Endothelial cell of umbilical vein (primary cell): ENCODE measurements around the gene FAM193B. TPM values are rescaled to one million over a fixed set of nuclear protein-coding genes. Genes with fewer than 3 reads are reported as not detected.

Experiments used
- BruUV-seq: library from RNA; stranded (reverse); fragments of 400-500 nt; replicated peaks from 2 replicates; lab custom pipeline; 2021; lab: Mats Ljungman, UMichigan
- CTCF ChIA-PET: fragments of 300-600, 350-600 bp; sonication (Branson Sonifier 250); formaldehyde crosslinking; loops from one replicate; lab custom pipeline; 2021; ENCODE audit warnings: antibody characterized with exemption, inconsistent platforms; lab: Charles Lee
- POLR2A ChIA-PET: fragments of 300-600, 350-600 bp; sonication (Branson Sonifier 250); formaldehyde crosslinking; loops from one replicate; lab custom pipeline; 2021; ENCODE audit warnings: antibody characterized with exemption, inconsistent platforms; lab: Charles Lee
- DNase-seq: peaks from one replicate; pipeline ENCODE4 v3.0.0-alpha.2; 2011; ENCODE audit warnings: low read depth, low spot score
- FAIRE-seq: peaks from 2 replicates; lab custom pipeline; 2011; peaks lifted over from hg19 to GRCh38; lab: Jason Lieb, UNC
- H2AFZ ChIP-seq: 2 replicates; pipeline ENCODE4 v1.6.0; 2012; ENCODE audit warnings: low read depth, low read length, control low read depth, inconsistent platforms
- H3K27ac ChIP-seq: 2 replicates; pipeline ENCODE4 v1.5.1; 2011; ENCODE audit warnings: low read depth, mild to moderate bottlenecking, control low read depth, low read length, moderate library complexity; ENCODE audit not compliant: insufficient read depth
- H3K27me3 ChIP-seq, 2 experiments: 2 replicates each; pipeline versions ENCODE4 v1.6.0 to v1.6.1; 2011; ENCODE audit warnings: low read length in 2 of 2, mixed read lengths in 1 of 2; ENCODE audit not compliant: control insufficient read depth in 2 of 2, insufficient read depth in 2 of 2
- H3K36me3 ChIP-seq, 2 experiments: 2 replicates in 1 of 2; 3 replicates in 1 of 2; pipeline ENCODE4 v1.5.1; 2011; ENCODE audit warnings: low read length in 2 of 2, mild to moderate bottlenecking in 1 of 2, moderate library complexity in 1 of 2; ENCODE audit not compliant: control insufficient read depth in 2 of 2, insufficient read depth in 2 of 2; ENCODE audit errors: extremely low read depth in 1 of 2
- H3K4me1 ChIP-seq: 3 replicates; pipeline ENCODE4 v1.5.1; 2011; ENCODE audit warnings: mild to moderate bottlenecking, low read length; ENCODE audit not compliant: control insufficient read depth, insufficient read depth; ENCODE audit errors: extremely low read depth
- H3K4me2 ChIP-seq: 2 replicates; pipeline ENCODE4 v1.6.1; 2011; ENCODE audit warnings: low read length, control low read depth, mixed read lengths; ENCODE audit not compliant: insufficient read depth
- H3K4me3 ChIP-seq, 3 experiments: fragments of 200-600 bp in 1 of 3; sonication (generic), shearing (Covaris generic) in 1 of 3; replicated peaks in 1 of 3; 2 replicates each; pipeline ENCODE4 v1.5.1; 2011 to 2016; ENCODE audit warnings: control low read depth in 3 of 3, low read length in 3 of 3, mild to moderate bottlenecking in 2 of 3, inconsistent platforms in 1 of 3, low read depth in 1 of 3, moderate library complexity in 1 of 3; ENCODE audit not compliant: insufficient read depth in 1 of 3
- H3K79me2 ChIP-seq: 2 replicates; pipeline ENCODE4 v1.6.0; 2012; ENCODE audit warnings: low read length, inconsistent platforms; ENCODE audit not compliant: control insufficient read depth, insufficient read depth
- H3K9ac ChIP-seq: replicated peaks from 2 replicates; pipeline ENCODE3; 2011; ENCODE audit warnings: low read length, control low read depth; ENCODE audit not compliant: insufficient read depth; ENCODE audit errors: extremely low read depth
- H3K9me1 ChIP-seq: replicated peaks from 3 replicates; pipeline ENCODE4 v1.6.0; 2011; ENCODE audit warnings: mild to moderate bottlenecking, low read length; ENCODE audit not compliant: control insufficient read depth, insufficient read depth; ENCODE audit errors: extremely low read depth
- H3K9me3 ChIP-seq: replicated peaks from 2 replicates; pipeline ENCODE4 v1.5.1; 2012; ENCODE audit warnings: low read length, inconsistent platforms; ENCODE audit not compliant: control insufficient read depth, insufficient read depth
- H4K20me1 ChIP-seq: replicated peaks from 2 replicates; pipeline ENCODE3; 2011; ENCODE audit warnings: mild to moderate bottlenecking, low read length; ENCODE audit not compliant: control insufficient read depth, insufficient read depth; ENCODE audit errors: extremely low read depth
- EZH2 ChIP-seq: IDR thresholded peaks from 2 replicates; pipeline ENCODE4 v1.6.1; 2012; ENCODE audit warnings: borderline replicate concordance, low read depth, mild to moderate bottlenecking, moderate library complexity, low read length, inconsistent platforms; ENCODE audit not compliant: severe bottlenecking
- FOS ChIP-seq: IDR thresholded peaks from 2 replicates; pipeline ENCODE4 v1.6.1; 2011; ENCODE audit warnings: mild to moderate bottlenecking, low read length, moderate library complexity, borderline replicate concordance; ENCODE audit not compliant: insufficient read depth
- GATA2 ChIP-seq: IDR thresholded peaks from 2 replicates; pipeline ENCODE4 v1.7.0; 2011; ENCODE audit warnings: low read depth, mild to moderate bottlenecking, moderate library complexity, mixed read lengths, low read length; ENCODE audit not compliant: insufficient read length, insufficient read depth
- JUN ChIP-seq: IDR thresholded peaks from 2 replicates; pipeline ENCODE4 v1.6.1; 2011; ENCODE audit warnings: borderline replicate concordance, low read depth; ENCODE audit not compliant: insufficient read length, insufficient read depth
- MYC ChIP-seq: IDR thresholded peaks from one replicate; pipeline ENCODE4 v1.6.1; 2011; ENCODE audit warnings: mild to moderate bottlenecking, low read depth, low read length
- POLR2A ChIP-seq: IDR thresholded peaks from 2 replicates; pipeline ENCODE4 v1.6.1; 2012; ENCODE audit warnings: low read depth, mild to moderate bottlenecking, control low read depth, low read length
- POLR2AphosphoS5 ChIP-seq: IDR thresholded peaks from 2 replicates; pipeline ENCODE4 v1.6.1; 2012; ENCODE audit warnings: low read depth, mild to moderate bottlenecking, control low read depth, low read length, moderate library complexity; ENCODE audit not compliant: insufficient read depth
- dilution Hi-C: fragments of 300-500 bp; cut with MboI; formaldehyde crosslinking; loops from one replicate; pipeline ENCODE4 v1.15.0; 2019; ENCODE audit warnings: low sequenced_read_pairs; ENCODE audit not compliant: extremely low pct_ligation_motif_present
- intact Hi-C: fragments of 100-400 bp; cut with micrococcal nuclease; formaldehyde crosslinking; loops from one replicate; pipeline ENCODE4 v1.10.0; 2022
- polyA plus RNA-seq, 4 experiments: library from polyadenylated mRNA; depleted of rRNA in 3 of 4; stranded (reverse) in 3 of 4; unstranded in 1 of 4; fragments of >200 nt; gene quantifications; 2 replicates each; pipeline versions ENCODE4 v1.2.1 to v1.2.3, GENCODE V29; 2011 to 2012; ENCODE audit warnings: missing spikeins in 1 of 4
- total RNA-seq: library from RNA; stranded (reverse); gene quantifications from 2 replicates; pipeline ENCODE4 v1.2.3, GENCODE V29; 2021
- TF ChIP-seq, protein P1 (sequence below), 2 donors: IDR thresholded peaks; 1 replicate in 1 of 2; 2 replicates in 1 of 2; pipeline ENCODE4 v1.5.1; 2011; ENCODE audit warnings: low read length in 2 of 2, mild to moderate bottlenecking in 2 of 2, moderate library complexity in 2 of 2, control low read depth in 1 of 2, inconsistent platforms in 1 of 2, low read depth in 1 of 2; ENCODE audit not compliant: insufficient read depth in 1 of 2; ENCODE audit errors: extremely low read depth in 1 of 2
- TF ChIP-seq, protein P2 (sequence below): IDR thresholded peaks from 2 replicates; pipeline ENCODE4 v1.6.1; 2011; ENCODE audit not compliant: insufficient read depth, insufficient read length

Gene FAM193B
- total and polyA plus RNA-seq, 2 donors (not counting 3 experiments of a cell fraction or from before 2014, with no cell fraction given), result 57.9 to 75.7 TPM

DNA sequence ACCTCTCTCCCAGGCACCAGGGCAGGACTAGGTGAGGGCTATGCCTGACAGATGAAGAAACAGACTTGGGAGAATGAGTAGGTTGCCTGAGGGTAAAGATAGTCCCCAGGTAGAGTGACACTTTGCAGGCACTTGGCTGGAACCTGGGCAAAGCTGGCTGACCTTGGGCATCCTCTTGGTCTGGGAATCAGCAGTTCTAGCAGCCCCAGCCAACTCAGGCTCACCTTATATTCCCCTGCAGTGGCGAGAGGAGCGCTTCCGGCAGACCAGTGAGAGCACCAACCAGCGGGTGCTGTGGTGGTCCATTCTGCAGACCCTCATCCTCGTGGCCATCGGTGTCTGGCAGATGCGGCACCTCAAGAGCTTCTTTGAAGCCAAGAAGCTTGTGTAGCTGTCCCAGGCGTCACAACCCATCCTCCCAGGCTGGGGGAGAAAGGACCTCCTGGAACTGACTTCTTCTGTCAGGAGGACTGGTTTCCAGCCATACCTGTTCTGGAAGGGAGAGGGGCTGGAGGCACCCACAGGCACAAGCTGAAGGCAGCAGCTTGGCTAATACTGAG, 40.7 kb upstream of the FAM193B start:
- H3K9me3 ChIP-seq, result no peaks in the 10 kb centered on the region
- H3K9ac ChIP-seq, result no peak overlapping the region
- H3K9me1 ChIP-seq, result no peaks in the 10 kb centered on the region
- H3K4me2 ChIP-seq, result no peak overlapping the region
- BruUV-seq, result no TSS peak
- H3K4me1 ChIP-seq, result peaks cover 16% of the 10 kb centered on the region
- no peak overlapping the region for H3K4me3 ChIP-seq
- peaks cover 16 to 33% of the 10 kb centered on the region in 2 experiments for H3K36me3 ChIP-seq
- H2AFZ ChIP-seq, result no peak overlapping the region
- ChIA-PET POLR2A (no interaction called here), CTCF (no interaction called here)
- no peak for DNase-seq
- no peak for FAIRE-seq
- dilution Hi-C loops (no loop called here), intact Hi-C loops (loop anchor here (10.0 kb wide), 1 partner anchor 1210 kb away; the partner anchor contains the start of genes HIGD2A and NOP16)
- H4K20me1 ChIP-seq, result no peaks in the 10 kb centered on the region
- peaks cover 0 to 11% of the 10 kb centered on the region in 2 experiments for H3K27me3 ChIP-seq
- H3K27ac ChIP-seq, result no peak overlapping the region
- H3K79me2 ChIP-seq, result peaks cover 23% of the 10 kb centered on the region
- TF ChIP-seq POLR2A (no peak), MYC (no peak), GATA2 (no peak), FOS (no peak), POLR2AphosphoS5 (no peak), EZH2 (no peak), JUN (no peak)
- TF ChIP-seq, protein P1, sequence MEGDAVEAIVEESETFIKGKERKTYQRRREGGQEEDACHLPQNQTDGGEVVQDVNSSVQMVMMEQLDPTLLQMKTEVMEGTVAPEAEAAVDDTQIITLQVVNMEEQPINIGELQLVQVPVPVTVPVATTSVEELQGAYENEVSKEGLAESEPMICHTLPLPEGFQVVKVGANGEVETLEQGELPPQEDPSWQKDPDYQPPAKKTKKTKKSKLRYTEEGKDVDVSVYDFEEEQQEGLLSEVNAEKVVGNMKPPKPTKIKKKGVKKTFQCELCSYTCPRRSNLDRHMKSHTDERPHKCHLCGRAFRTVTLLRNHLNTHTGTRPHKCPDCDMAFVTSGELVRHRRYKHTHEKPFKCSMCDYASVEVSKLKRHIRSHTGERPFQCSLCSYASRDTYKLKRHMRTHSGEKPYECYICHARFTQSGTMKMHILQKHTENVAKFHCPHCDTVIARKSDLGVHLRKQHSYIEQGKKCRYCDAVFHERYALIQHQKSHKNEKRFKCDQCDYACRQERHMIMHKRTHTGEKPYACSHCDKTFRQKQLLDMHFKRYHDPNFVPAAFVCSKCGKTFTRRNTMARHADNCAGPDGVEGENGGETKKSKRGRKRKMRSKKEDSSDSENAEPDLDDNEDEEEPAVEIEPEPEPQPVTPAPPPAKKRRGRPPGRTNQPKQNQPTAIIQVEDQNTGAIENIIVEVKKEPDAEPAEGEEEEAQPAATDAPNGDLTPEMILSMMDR (IDR thresholded peaks at IDR 0.05; ENCODE audit: extremely low read depth in 1 of 2, insufficient read depth in 1 of 2, low read depth in 1 of 2, low read length in 2 of 2), result no peak
- TF ChIP-seq, protein P2, sequence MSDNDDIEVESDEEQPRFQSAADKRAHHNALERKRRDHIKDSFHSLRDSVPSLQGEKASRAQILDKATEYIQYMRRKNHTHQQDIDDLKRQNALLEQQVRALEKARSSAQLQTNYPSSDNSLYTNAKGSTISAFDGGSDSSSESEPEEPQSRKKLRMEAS, result no peak
